Measurements from ENCODE around the gene HLA-A. TPM values are rescaled to one million over a fixed set of nuclear protein-coding genes. Genes with fewer than 3 reads are reported as not detected.

The HLA-A gene
- total RNA-seq, 6 experiments from 2014 or later: 107 to 561 (median 406) TPM

DNA sequence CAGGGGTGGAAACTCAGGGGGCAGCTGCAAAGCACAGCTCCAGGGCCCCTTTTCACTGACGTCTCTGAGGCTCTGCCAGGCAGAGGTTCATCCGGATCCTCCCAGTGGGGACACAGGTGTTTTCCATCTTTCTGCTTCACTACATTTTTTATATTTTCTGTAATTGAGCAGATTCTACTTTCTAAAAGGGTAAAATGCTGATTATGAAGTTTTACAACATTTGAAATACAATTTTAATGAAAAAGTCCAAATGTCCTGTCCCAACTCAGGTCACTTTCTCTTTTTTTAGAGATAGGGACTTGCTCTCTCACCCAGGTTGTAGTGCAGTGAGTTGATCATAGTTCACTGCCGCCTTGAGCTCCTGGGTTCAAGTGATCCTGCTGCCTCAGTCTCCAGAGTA lies 41.9 kb downstream of the HLA-A start:
- Histone ChIP-seq H3K27ac (no peak overlapping the region), H3K36me3 (no peaks in the 10 kb centered on the region), H3K27me3 (no peaks in the 10 kb centered on the region), H3K4me1 (no peaks in the 10 kb centered on the region), H3K9me3 (no peaks in the 10 kb centered on the region), H3K4me3 (no peak overlapping the region)
- TF ChIP-seq POLR2A (IDR thresholded peaks at IDR 0.05): no peak
- TF ChIP-seq, protein P1, sequence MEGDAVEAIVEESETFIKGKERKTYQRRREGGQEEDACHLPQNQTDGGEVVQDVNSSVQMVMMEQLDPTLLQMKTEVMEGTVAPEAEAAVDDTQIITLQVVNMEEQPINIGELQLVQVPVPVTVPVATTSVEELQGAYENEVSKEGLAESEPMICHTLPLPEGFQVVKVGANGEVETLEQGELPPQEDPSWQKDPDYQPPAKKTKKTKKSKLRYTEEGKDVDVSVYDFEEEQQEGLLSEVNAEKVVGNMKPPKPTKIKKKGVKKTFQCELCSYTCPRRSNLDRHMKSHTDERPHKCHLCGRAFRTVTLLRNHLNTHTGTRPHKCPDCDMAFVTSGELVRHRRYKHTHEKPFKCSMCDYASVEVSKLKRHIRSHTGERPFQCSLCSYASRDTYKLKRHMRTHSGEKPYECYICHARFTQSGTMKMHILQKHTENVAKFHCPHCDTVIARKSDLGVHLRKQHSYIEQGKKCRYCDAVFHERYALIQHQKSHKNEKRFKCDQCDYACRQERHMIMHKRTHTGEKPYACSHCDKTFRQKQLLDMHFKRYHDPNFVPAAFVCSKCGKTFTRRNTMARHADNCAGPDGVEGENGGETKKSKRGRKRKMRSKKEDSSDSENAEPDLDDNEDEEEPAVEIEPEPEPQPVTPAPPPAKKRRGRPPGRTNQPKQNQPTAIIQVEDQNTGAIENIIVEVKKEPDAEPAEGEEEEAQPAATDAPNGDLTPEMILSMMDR (IDR thresholded peaks at IDR 0.05): no peak
- intact Hi-C loops (cut with DNase I): no loop called here
- DNase-seq (no peak), ATAC-seq (no peak)
- WGBS (ENCODE audit: insufficient coverage, low coverage, low lambda C conversion rate, missing lambda C conversion rate): 29% methylated on average over 2 of the region's 3 CpGs

DNA sequence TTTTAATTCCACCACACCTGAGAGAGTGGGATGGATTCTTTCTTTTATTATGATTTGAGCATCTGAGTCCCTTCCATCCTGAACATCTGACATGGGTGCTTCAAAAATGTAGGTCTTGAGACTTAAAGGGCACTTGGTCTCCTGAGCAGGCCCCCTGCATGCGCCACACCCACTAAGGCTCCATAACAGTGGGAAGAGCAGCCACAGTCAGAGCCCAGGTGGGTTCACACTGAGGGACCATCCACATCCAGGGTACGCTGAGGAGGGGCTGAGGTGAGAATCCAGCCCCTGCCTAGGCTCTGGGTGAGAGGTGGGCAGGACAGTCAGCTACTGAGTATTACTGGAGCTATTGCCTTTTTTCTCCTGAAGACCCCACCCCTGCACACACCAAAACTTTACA lies 42.7 kb downstream of the HLA-A start:
- Histone ChIP-seq H3K36me3 (no peaks in the 10 kb centered on the region), H3K27me3 (no peaks in the 10 kb centered on the region), H3K4me1 (no peaks in the 10 kb centered on the region), H3K9me3 (no peaks in the 10 kb centered on the region), H3K4me3 (no peak overlapping the region), H3K27ac (no peak overlapping the region)
- no peak for DNase-seq
- WGBS (ENCODE audit: insufficient coverage, low coverage, low lambda C conversion rate, missing lambda C conversion rate): 20% methylated on average over 1 of the region's 2 CpGs
- TF ChIP-seq POLR2A (IDR thresholded peaks at IDR 0.05): no peak
- TF ChIP-seq, protein P1 (IDR thresholded peaks at IDR 0.05): no peak
- ATAC-seq: no peak
- intact Hi-C loops (cut with DNase I): no loop called here

DNA sequence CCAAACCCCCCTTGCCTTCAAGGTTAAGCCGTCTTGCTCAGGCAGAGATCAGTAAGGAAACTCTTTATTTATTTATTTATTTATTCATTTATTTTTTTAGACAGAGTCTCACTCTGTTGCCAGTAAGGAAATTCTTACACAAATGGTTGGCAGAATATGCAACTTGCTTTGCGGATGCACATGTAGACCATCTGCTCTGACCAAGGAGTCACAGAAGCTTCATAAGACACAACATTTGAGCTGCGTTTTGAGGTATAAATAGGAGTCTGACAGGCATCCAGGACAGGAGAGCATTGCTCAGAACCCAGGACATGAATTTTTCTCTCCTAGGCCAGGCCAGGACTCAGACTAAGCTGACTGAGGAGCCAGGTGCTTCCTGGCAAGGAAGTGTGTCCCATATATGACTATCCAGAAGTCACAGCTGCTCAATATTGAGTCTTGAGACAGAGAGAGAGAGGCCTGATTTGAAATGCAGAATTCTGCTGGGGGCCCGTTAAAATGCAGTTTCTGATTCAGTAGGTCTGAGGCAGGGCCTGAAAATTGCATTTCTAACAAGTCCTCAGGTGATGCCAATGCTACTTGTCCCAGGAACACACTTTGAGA lies 43.9 kb downstream of the HLA-A start:
- Histone ChIP-seq H3K4me3 (no peak overlapping the region), H3K27me3 (no peaks in the 10 kb centered on the region), H3K4me1 (no peaks in the 10 kb centered on the region), H3K27ac (no peak overlapping the region), H3K36me3 (no peaks in the 10 kb centered on the region), H3K9me3 (no peaks in the 10 kb centered on the region)
- whole genome bisulfite sequencing (ENCODE audit: insufficient coverage, low coverage, low lambda C conversion rate, missing lambda C conversion rate): 50% methylated on average over 4 of the region's 4 CpGs
- no peak for TF ChIP-seq POLR2A (IDR thresholded peaks at IDR 0.05)
- TF ChIP-seq, protein P1 (IDR thresholded peaks at IDR 0.05): no peak
- DNase-seq (no peak), ATAC-seq (no peak)
- intact Hi-C loops (cut with DNase I): no loop called here

DNA sequence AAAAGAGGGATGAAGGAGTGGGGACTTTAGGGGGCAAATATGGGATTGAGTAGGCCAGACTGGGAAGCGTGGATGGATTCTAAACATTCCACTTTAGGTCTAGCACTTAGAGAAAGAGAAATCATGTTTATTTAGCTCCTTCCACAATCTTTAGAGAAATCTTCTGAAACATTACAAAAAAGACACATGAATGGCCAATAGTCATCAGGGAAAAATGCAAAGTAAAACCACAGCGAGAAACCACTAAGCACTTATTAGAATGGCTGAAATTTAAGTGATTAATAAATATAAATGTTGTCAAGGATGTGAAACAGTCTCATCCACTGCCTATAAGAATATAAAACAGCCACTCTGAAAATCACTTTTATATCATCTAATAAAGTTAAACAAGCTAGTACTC lies 46.9 kb downstream of the HLA-A start:
- DNase-seq (no peak), ATAC-seq (no peak)
- H3K9me3 ChIP-seq: no peaks in the 10 kb centered on the region
- intact Hi-C loops (cut with DNase I): no loop called here
- H3K36me3 ChIP-seq: no peaks in the 10 kb centered on the region
- 68% methylated on average over 2 of the region's 2 CpGs for WGBS (ENCODE audit: insufficient coverage, low coverage, low lambda C conversion rate, missing lambda C conversion rate)
- no peak overlapping the region for H3K4me3 ChIP-seq
- no peak overlapping the region for H3K27ac ChIP-seq
- no peaks in the 10 kb centered on the region for H3K27me3 ChIP-seq
- no peaks in the 10 kb centered on the region for H3K4me1 ChIP-seq
- TF ChIP-seq POLR2A (IDR thresholded peaks at IDR 0.05): no peak
- TF ChIP-seq, protein P1 (IDR thresholded peaks at IDR 0.05): no peak

DNA sequence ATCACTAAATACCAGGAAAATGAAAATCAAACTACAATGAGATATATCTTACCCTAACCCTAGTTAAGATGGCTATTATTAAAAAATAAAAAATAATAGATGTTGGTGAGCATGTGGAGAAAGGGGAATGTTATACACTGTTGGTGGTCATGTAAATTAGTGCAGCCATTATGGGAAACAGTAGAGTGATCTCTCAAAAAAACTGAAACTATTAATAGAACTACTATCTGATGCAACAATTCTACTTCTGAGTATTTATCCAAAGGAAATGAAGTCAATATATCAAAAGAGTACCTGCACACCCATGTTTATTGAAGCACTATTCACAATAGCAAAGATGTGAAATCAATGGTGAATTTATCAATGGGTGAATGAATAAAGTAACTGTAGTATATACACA lies 48.6 kb downstream of the HLA-A start:
- intact Hi-C loops (cut with DNase I): no loop called here
- no peak for TF ChIP-seq POLR2A (IDR thresholded peaks at IDR 0.05)
- TF ChIP-seq, protein P1 (IDR thresholded peaks at IDR 0.05): no peak
- Histone ChIP-seq H3K27me3 (no peaks in the 10 kb centered on the region), H3K4me3 (no peak overlapping the region), H3K9me3 (no peaks in the 10 kb centered on the region), H3K36me3 (no peaks in the 10 kb centered on the region), H3K27ac (no peak overlapping the region), H3K4me1 (no peaks in the 10 kb centered on the region)
- no peak for ATAC-seq
- no peak for DNase-seq

Measured in right lobe of liver (tissue), 6 donors.